Measurements from ENCODE around the gene TKTL1. TPM values are rescaled to one million over a fixed set of nuclear protein-coding genes. Genes with fewer than 3 reads are reported as not detected.

The TKTL1 gene
- total RNA-seq, 1 experiment from 2014 or later: not detected

DNA sequence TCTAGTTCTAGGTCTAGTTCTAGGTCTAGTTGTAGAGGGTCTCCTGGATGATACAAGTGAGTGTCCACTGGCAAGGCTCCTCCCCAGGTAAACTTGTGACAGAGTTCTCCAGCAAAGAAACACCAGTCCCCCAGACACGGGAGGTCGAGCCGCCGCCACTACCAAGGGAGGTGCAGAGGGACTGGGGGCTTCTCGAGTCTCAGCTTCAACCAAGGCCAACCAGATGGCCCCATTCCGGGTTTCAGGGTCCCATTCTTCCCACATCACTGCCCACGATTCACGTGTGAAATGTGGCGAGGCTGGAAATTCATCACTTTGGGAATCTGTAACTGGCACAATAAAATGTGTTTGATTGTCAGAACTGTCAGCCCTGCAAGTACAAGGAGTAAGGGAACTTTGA lies 37.5 kb downstream of the TKTL1 start:
- ATAC-seq: no peak
- no peak overlapping the region for H3K4me3 ChIP-seq (ENCODE audit: low read depth in 2 of 2, low read length in 2 of 2)
- H3K36me3 ChIP-seq (ENCODE audit: control insufficient read depth, insufficient read depth, low read length): no peaks in the 10 kb centered on the region
- H3K27me3 ChIP-seq (ENCODE audit: control insufficient read depth, insufficient read depth, low read length): no peaks in the 10 kb centered on the region
- BruUV-seq (replicated peaks): no TSS peak
- ChIA-PET POLR2A (no interaction called here), CTCF (no interaction called here)
- no peak for TF ChIP-seq SIN3A (IDR thresholded peaks at IDR 0.05; ENCODE audit: borderline replicate concordance, insufficient read depth, low read depth, low read length)
- TF ChIP-seq, protein P1, sequence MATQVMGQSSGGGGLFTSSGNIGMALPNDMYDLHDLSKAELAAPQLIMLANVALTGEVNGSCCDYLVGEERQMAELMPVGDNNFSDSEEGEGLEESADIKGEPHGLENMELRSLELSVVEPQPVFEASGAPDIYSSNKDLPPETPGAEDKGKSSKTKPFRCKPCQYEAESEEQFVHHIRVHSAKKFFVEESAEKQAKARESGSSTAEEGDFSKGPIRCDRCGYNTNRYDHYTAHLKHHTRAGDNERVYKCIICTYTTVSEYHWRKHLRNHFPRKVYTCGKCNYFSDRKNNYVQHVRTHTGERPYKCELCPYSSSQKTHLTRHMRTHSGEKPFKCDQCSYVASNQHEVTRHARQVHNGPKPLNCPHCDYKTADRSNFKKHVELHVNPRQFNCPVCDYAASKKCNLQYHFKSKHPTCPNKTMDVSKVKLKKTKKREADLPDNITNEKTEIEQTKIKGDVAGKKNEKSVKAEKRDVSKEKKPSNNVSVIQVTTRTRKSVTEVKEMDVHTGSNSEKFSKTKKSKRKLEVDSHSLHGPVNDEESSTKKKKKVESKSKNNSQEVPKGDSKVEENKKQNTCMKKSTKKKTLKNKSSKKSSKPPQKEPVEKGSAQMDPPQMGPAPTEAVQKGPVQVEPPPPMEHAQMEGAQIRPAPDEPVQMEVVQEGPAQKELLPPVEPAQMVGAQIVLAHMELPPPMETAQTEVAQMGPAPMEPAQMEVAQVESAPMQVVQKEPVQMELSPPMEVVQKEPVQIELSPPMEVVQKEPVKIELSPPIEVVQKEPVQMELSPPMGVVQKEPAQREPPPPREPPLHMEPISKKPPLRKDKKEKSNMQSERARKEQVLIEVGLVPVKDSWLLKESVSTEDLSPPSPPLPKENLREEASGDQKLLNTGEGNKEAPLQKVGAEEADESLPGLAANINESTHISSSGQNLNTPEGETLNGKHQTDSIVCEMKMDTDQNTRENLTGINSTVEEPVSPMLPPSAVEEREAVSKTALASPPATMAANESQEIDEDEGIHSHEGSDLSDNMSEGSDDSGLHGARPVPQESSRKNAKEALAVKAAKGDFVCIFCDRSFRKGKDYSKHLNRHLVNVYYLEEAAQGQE (IDR thresholded peaks at IDR 0.05; ENCODE audit: insufficient read depth in 1 of 2, low read depth in 2 of 2, low read length in 1 of 2): no peak
- TF ChIP-seq TCF7L2 (IDR thresholded peaks at IDR 0.05; ENCODE audit: low read depth, low read length): no peak
- TF ChIP-seq POLR2AphosphoS5 (IDR thresholded peaks at IDR 0.05; ENCODE audit: low read depth, low read length): no peak
- TF ChIP-seq, protein P2, sequence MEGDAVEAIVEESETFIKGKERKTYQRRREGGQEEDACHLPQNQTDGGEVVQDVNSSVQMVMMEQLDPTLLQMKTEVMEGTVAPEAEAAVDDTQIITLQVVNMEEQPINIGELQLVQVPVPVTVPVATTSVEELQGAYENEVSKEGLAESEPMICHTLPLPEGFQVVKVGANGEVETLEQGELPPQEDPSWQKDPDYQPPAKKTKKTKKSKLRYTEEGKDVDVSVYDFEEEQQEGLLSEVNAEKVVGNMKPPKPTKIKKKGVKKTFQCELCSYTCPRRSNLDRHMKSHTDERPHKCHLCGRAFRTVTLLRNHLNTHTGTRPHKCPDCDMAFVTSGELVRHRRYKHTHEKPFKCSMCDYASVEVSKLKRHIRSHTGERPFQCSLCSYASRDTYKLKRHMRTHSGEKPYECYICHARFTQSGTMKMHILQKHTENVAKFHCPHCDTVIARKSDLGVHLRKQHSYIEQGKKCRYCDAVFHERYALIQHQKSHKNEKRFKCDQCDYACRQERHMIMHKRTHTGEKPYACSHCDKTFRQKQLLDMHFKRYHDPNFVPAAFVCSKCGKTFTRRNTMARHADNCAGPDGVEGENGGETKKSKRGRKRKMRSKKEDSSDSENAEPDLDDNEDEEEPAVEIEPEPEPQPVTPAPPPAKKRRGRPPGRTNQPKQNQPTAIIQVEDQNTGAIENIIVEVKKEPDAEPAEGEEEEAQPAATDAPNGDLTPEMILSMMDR (IDR thresholded peaks at IDR 0.05): no peak
- DNase-seq (ENCODE audit: low read depth, low spot score): no peak
- in situ Hi-C loops (cut with HindIII; ENCODE audit: low pct_unique_long_range_greater_than_20kb, low sequenced_read_pairs) (no loop called here), intact Hi-C loops (cut with micrococcal nuclease; ENCODE audit: unreplicated experiment) (no loop called here)
- no peaks in the 10 kb centered on the region for H3K9me3 ChIP-seq (ENCODE audit: control insufficient read depth, insufficient read depth, low read depth, low read length)
- no peak overlapping the region for H3K27ac ChIP-seq (ENCODE audit: low read length)
- no peaks in the 10 kb centered on the region for H3K4me1 ChIP-seq (ENCODE audit: control insufficient read depth, insufficient read depth, low read length)

DNA sequence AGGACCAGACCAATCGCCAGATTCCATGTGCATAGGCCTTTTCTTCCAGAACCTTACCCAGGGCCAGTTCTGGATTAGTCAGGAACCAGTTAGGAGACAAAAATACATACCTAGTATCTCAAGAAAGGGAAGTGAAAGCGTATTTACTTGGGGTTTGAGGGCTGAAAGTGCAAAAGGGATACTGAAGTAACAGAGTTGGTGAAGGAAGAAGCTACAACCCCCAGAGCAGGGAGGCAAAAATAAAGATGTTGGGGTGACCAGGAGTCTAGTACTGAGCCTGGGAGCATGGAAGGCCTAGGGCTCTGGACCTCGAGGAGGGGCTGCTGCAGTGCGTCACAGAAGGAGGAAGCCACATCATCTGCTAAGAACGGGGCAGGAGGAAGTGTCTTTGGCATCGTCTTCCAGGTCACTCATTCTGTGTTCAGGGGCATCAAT lies 38.3 kb downstream of the TKTL1 start:
- in situ Hi-C loops (cut with HindIII; ENCODE audit: low pct_unique_long_range_greater_than_20kb, low sequenced_read_pairs): no loop called here
- ChIA-PET CTCF (no interaction called here), POLR2A (no interaction called here)
- TF ChIP-seq POLR2AphosphoS5 (IDR thresholded peaks at IDR 0.05; ENCODE audit: low read depth, low read length) (no peak), SIN3A (IDR thresholded peaks at IDR 0.05; ENCODE audit: borderline replicate concordance, insufficient read depth, low read depth, low read length) (no peak), TCF7L2 (IDR thresholded peaks at IDR 0.05; ENCODE audit: low read depth, low read length) (no peak)
- TF ChIP-seq, protein P2 (IDR thresholded peaks at IDR 0.05): no peak
- TF ChIP-seq, protein P1 (IDR thresholded peaks at IDR 0.05; ENCODE audit: insufficient read depth in 1 of 2, low read depth in 2 of 2, low read length in 1 of 2): no peak
- Histone ChIP-seq H3K27me3 (ENCODE audit: control insufficient read depth, insufficient read depth, low read length) (no peaks in the 10 kb centered on the region), H3K36me3 (ENCODE audit: control insufficient read depth, insufficient read depth, low read length) (no peaks in the 10 kb centered on the region), H3K4me1 (ENCODE audit: control insufficient read depth, insufficient read depth, low read length) (no peaks in the 10 kb centered on the region), H3K9me3 (ENCODE audit: control insufficient read depth, insufficient read depth, low read depth, low read length) (no peaks in the 10 kb centered on the region), H3K27ac (ENCODE audit: low read length) (no peak overlapping the region), H3K4me3 (ENCODE audit: low read depth in 2 of 2, low read length in 2 of 2) (no peak overlapping the region)
- BruUV-seq (replicated peaks): no TSS peak
- DNase-seq (ENCODE audit: low read depth, low spot score) (no peak), ATAC-seq (no peak)
- intact Hi-C loops (cut with micrococcal nuclease; ENCODE audit: unreplicated experiment): no loop called here

All from Panc1 (cell line).